Effector memory CD4-positive, alpha-beta T cell (primary cell): ENCODE measurements around the gene CASP2.
"Not testable (repeated sequence)": the region's sequence is repeated elsewhere in the genome, so short reads cannot be mapped to it uniquely, and the experiment has no call there.

Source experiments
- DNase-seq, 3 donors: peaks; one replicate each; pipeline ENCODE4 v3.0.0-alpha.2; 2020
- H3K27ac ChIP-seq: 2 replicates; pipeline ENCODE4 v1.7.0; 2013; ENCODE audit warnings: mild to moderate bottlenecking, low read length, moderate library complexity; ENCODE audit not compliant: insufficient read depth, poor library complexity, severe bottlenecking
- H3K27me3 ChIP-seq: replicated peaks from 2 replicates; pipeline ENCODE4 v1.7.0; 2013; ENCODE audit warnings: mild to moderate bottlenecking, low read length; ENCODE audit not compliant: insufficient read depth, control insufficient read depth, poor library complexity, severe bottlenecking
- H3K36me3 ChIP-seq: 2 replicates; pipeline ENCODE4 v1.7.0; 2013; ENCODE audit warnings: mild to moderate bottlenecking, low read length, moderate library complexity; ENCODE audit not compliant: control insufficient read depth, insufficient read depth
- H3K4me1 ChIP-seq: 2 replicates; pipeline ENCODE4 v1.7.0; 2013; ENCODE audit warnings: low read length, mild to moderate bottlenecking; ENCODE audit not compliant: control insufficient read depth, insufficient read depth, poor library complexity, severe bottlenecking
- H3K4me3 ChIP-seq: 2 replicates; pipeline ENCODE4 v1.7.0; 2013; ENCODE audit warnings: low read length, low read depth, mild to moderate bottlenecking; ENCODE audit not compliant: insufficient read depth, poor library complexity, severe bottlenecking
- H3K9me3 ChIP-seq: 2 replicates; pipeline ENCODE4 v1.7.0; 2013; ENCODE audit warnings: mild to moderate bottlenecking, low read length, moderate library complexity; ENCODE audit not compliant: control insufficient read depth

Gene CASP2

GRCh38 chr7:143289421-143289820, 1.3 kb downstream of the CASP2 start:
- peaks cover 30% of the 10 kb centered on the region for H3K36me3 ChIP-seq
- DNase-seq: no peak

GRCh38 chr7:143289888-143290287, 1.7 kb downstream of the CASP2 start:
- not testable (repeated sequence) for H3K9me3 ChIP-seq, H3K27me3 ChIP-seq, H3K27ac ChIP-seq, DNase-seq
- Histone ChIP-seq H3K4me3 (peak overlapping the region; percentile 77), H3K4me1 (peaks cover 14% of the 10 kb centered on the region), H3K36me3 (peaks cover 35% of the 10 kb centered on the region)

More at GRCh38 chr7:143289421-143289820, 1.3 kb downstream of the CASP2 start:
- Histone ChIP-seq H3K27me3 (no peaks in the 10 kb centered on the region), H3K27ac (no peak overlapping the region), H3K9me3 (no peaks in the 10 kb centered on the region), H3K4me1 (peaks cover 14% of the 10 kb centered on the region), H3K4me3 (peak overlapping the region; percentile 77)

GRCh38 chr7:143290293-143290692, 2.1 kb downstream of the CASP2 start:
- peak overlapping the region; percentile 17 for H3K4me3 ChIP-seq
- no peak overlapping the region for H3K27ac ChIP-seq
- H3K36me3 ChIP-seq: peaks cover 39% of the 10 kb centered on the region
- DNase-seq: no peak
- H3K27me3 ChIP-seq: no peaks in the 10 kb centered on the region
- H3K9me3 ChIP-seq: no peaks in the 10 kb centered on the region
- H3K4me1 ChIP-seq: peaks cover 14% of the 10 kb centered on the region

- no peak overlapping the region for H3K4me3 ChIP-seq
- H3K9me3 ChIP-seq: no peaks in the 10 kb centered on the region
- H3K4me1 ChIP-seq: peaks cover 9% of the 10 kb centered on the region
- H3K27ac ChIP-seq: no peak overlapping the region
- peaks cover 59% of the 10 kb centered on the region for H3K36me3 ChIP-seq
- H3K27me3 ChIP-seq: no peaks in the 10 kb centered on the region
- DNase-seq: no peak
These were observed 4.7 kb downstream of the CASP2 start for GRCh38 chr7:143292876-143293275.

- Histone ChIP-seq H3K4me1 (no peaks in the 10 kb centered on the region), H3K4me3 (no peak overlapping the region), H3K27ac (no peak overlapping the region), H3K36me3 (peaks cover 84% of the 10 kb centered on the region), H3K9me3 (no peaks in the 10 kb centered on the region), H3K27me3 (no peaks in the 10 kb centered on the region)
- no peak for DNase-seq
These were observed 7.7 kb downstream of the CASP2 start for GRCh38 chr7:143295870-143296269.

- no peaks in the 10 kb centered on the region for H3K4me1 ChIP-seq
- H3K27ac ChIP-seq: no peak overlapping the region
These were observed 8.5 kb downstream of the CASP2 start for GRCh38 chr7:143296686-143297085.

GRCh38 chr7:143299346-143299745, 11.2 kb downstream of the CASP2 start:
- peaks cover 83% of the 10 kb centered on the region for H3K36me3 ChIP-seq
- no peak for DNase-seq
- H3K4me1 ChIP-seq: no peaks in the 10 kb centered on the region
- H3K27ac ChIP-seq: no peak overlapping the region
- no peak overlapping the region for H3K4me3 ChIP-seq
- H3K9me3 ChIP-seq: no peaks in the 10 kb centered on the region
- no peaks in the 10 kb centered on the region for H3K27me3 ChIP-seq

More at GRCh38 chr7:143296686-143297085, 8.5 kb downstream of the CASP2 start:
- Histone ChIP-seq H3K27me3 (no peaks in the 10 kb centered on the region), H3K36me3 (peaks cover 90% of the 10 kb centered on the region), H3K9me3 (no peaks in the 10 kb centered on the region), H3K4me3 (no peak overlapping the region)
- no peak for DNase-seq

GRCh38 chr7:143299840-143300239, 11.7 kb downstream of the CASP2 start:
- Histone ChIP-seq H3K9me3 (no peaks in the 10 kb centered on the region), H3K4me1 (no peaks in the 10 kb centered on the region), H3K27me3 (no peaks in the 10 kb centered on the region), H3K36me3 (peaks cover 83% of the 10 kb centered on the region), H3K4me3 (no peak overlapping the region), H3K27ac (no peak overlapping the region)
- DNase-seq: peak; percentile 33 to 51 (median 40)

GRCh38 chr7:143300959-143301935, 13.1 kb downstream of the CASP2 start:
- Histone ChIP-seq H3K36me3 (peaks cover 80% of the 10 kb centered on the region), H3K4me3 (no peak overlapping the region), H3K9me3 (no peaks in the 10 kb centered on the region), H3K27me3 (no peaks in the 10 kb centered on the region), H3K4me1 (no peaks in the 10 kb centered on the region), H3K27ac (no peak overlapping the region)
- DNase-seq: no peak

- H3K27me3 ChIP-seq: no peaks in the 10 kb centered on the region
- no peak overlapping the region for H3K4me3 ChIP-seq
- H3K36me3 ChIP-seq: peaks cover 66% of the 10 kb centered on the region
- H3K9me3 ChIP-seq: no peaks in the 10 kb centered on the region
- no peaks in the 10 kb centered on the region for H3K4me1 ChIP-seq
- no peak for DNase-seq
- H3K27ac ChIP-seq: no peak overlapping the region
These were observed 15.6 kb downstream of the CASP2 start for GRCh38 chr7:143303733-143304132.
